Right lobe of liver (tissue), 6 donors: ENCODE data around the gene CDH26. TPM values are rescaled to one million over a fixed set of nuclear protein-coding genes. Genes with fewer than 3 reads are reported as not detected.

Experiments used
- ATAC-seq, 4 donors: fragments of 200-7000 bp; cut with Tn5 transposase; one replicate each; pipeline ENCODE4 v1.9.1; 2020; ENCODE audit warnings: mild to moderate bottlenecking in 4 of 4, moderate library complexity in 4 of 4
- DNase-seq, 3 donors: peaks; one replicate each; pipeline ENCODE4 v3.0.0-alpha.2; 2020
- H3K27ac ChIP-seq, 3 donors: fragments of 200-600 bp; one replicate each; pipeline ENCODE4 v1.8.0; 2022
- H3K27me3 ChIP-seq, 2 donors: fragments of 200-600 bp; one replicate each; pipeline ENCODE4 v1.8.0; 2022
- H3K36me3 ChIP-seq, 4 donors: fragments of 200-600 bp; sonication (generic) in 1 of 4; one replicate each; pipeline versions ENCODE4 v1.5.1 to v1.8.0; 2017 to 2022; ENCODE audit warnings: control low read depth in 1 of 4
- H3K4me1 ChIP-seq, 4 donors: fragments of 200-600 bp; sonication (generic) in 1 of 4; one replicate each; pipeline versions ENCODE4 v1.5.1 to v1.8.0; 2017 to 2022; ENCODE audit warnings: control low read depth in 1 of 4
- H3K4me3 ChIP-seq, 3 donors: fragments of 200-600 bp; one replicate each; pipeline ENCODE4 v1.8.0; 2022
- H3K9me3 ChIP-seq, 4 donors: fragments of 200-600 bp; sonication (generic) in 1 of 4; one replicate each; pipeline versions ENCODE4 v1.5.1 to v1.8.0; 2017 to 2022; ENCODE audit warnings: control low read depth in 1 of 4
- CTCF ChIP-seq, 4 donors: fragments of 200-600 bp in 3 of 4; fragments of 450-650 bp in 1 of 4; IDR thresholded peaks; one replicate each; pipeline versions ENCODE4 v1.5.1 to v1.8.0; 2016 to 2022; ENCODE audit warnings: antibody characterized with exemption in 4 of 4, mild to moderate bottlenecking in 2 of 4
- POLR2A ChIP-seq: fragments of 450-650 bp; IDR thresholded peaks from one replicate; pipeline ENCODE4 v1.6.1; 2017; ENCODE audit warnings: antibody characterized with exemption, mild to moderate bottlenecking
- WGBS: methylation state at CpG from one replicate; pipeline ENCODE4 v1.1.6; 2018; ENCODE audit warnings: low coverage, low lambda C conversion rate; ENCODE audit not compliant: insufficient coverage; ENCODE audit errors: missing lambda C conversion rate; 5-methylcytosine and 5-hydroxymethylcytosine counted together
- intact Hi-C, 2 donors: fragments of 100-400 bp; cut with DNase I; formaldehyde crosslinking; loops; one replicate each; pipeline versions ENCODE4 v1.11.2 to v1.14.1; 2022
- total RNA-seq, 6 experiments: library from RNA; depleted of rRNA in 2 of 6; stranded (reverse); fragments of >200 nt in 2 of 6; fragmentation: NEBNext Ultra II Directional in 3 of 6; extraction: Animal tissue kit (Norgen Biotek cat#: 25700) in 3 of 6; gene quantifications; one replicate each; pipeline versions ENCODE4 v1.1.0 to v1.2.4, GENCODE V29; 2016 to 2023
- donor health status: DM: no; HTN: yes; CAD: no.
- donor health status: DM: no; HTN: no; CAD: no.
- donor health status: DM: no; HTN: no; CAD: no.
- donor health status: DM: no; HTN: yes; CAD: no.
- donor health status: DM: no; HTN: yes; CAD: no.

Gene CDH26
- total RNA-seq, 6 experiments from 2014 or later, result 0.07 to 0.25 (median 0.12) TPM; not detected in 1

GRCh38 chr20:59944726-59945125 is 13.5 kb upstream of the CDH26 start:
- H3K4me3 ChIP-seq, result no peak overlapping the region
- H3K9me3 ChIP-seq, result no peaks in the 10 kb centered on the region
- no peaks in the 10 kb centered on the region for H3K27me3 ChIP-seq
- DNase-seq, result no peak
- WGBS, result 95% methylated on average over 5 of the region's 7 CpGs
- intact Hi-C loops, result no loop called here
- TF ChIP-seq POLR2A, result no peak
- no peak for TF ChIP-seq CTCF (IDR thresholded peaks at IDR 0.05)
- peaks cover 0 to 9% (median 0%) of the 10 kb centered on the region in 4 donors for H3K4me1 ChIP-seq
- no peak for ATAC-seq
- H3K36me3 ChIP-seq, result peaks cover 0 to 19% (median 3%) of the 10 kb centered on the region in 4 donors
- H3K27ac ChIP-seq, result no peak overlapping the region

GRCh38 chr20:59945175-59945574 is 13.0 kb upstream of the CDH26 start:
- H3K9me3 ChIP-seq, result no peaks in the 10 kb centered on the region
- H3K27ac ChIP-seq, result no peak overlapping the region
- ATAC-seq (no peak), DNase-seq (no peak)
- H3K4me1 ChIP-seq, result peaks cover 0 to 9% (median 0%) of the 10 kb centered on the region in 4 donors
- no peak overlapping the region for H3K4me3 ChIP-seq
- TF ChIP-seq CTCF (IDR thresholded peaks at IDR 0.05), result no peak
- no peak for TF ChIP-seq POLR2A
- H3K36me3 ChIP-seq, result peaks cover 0 to 19% (median 3%) of the 10 kb centered on the region in 4 donors
- WGBS, result 77% methylated on average over 3 of the region's 3 CpGs
- intact Hi-C loops, result no loop called here
- H3K27me3 ChIP-seq, result no peaks in the 10 kb centered on the region

- TF ChIP-seq CTCF (IDR thresholded peaks at IDR 0.05), result no peak
- no peak for TF ChIP-seq POLR2A
Observed at GRCh38 chr20:59945731-59946130, 12.5 kb upstream of the CDH26 start.

GRCh38 chr20:59947376-59947775 is 10.8 kb upstream of the CDH26 start:
- Histone ChIP-seq H3K27me3 (peaks cover 0 to 4% of the 10 kb centered on the region in 2 donors), H3K9me3 (no peaks in the 10 kb centered on the region), H3K27ac (no peak overlapping the region), H3K4me1 (no peaks in the 10 kb centered on the region), H3K4me3 (no peak overlapping the region), H3K36me3 (peaks cover 0 to 19% (median 5%) of the 10 kb centered on the region in 4 donors)
- DNase-seq (no peak), ATAC-seq (no peak)
- WGBS, result 88% methylated on average over 7 of the region's 8 CpGs
- intact Hi-C loops, result no loop called here
- TF ChIP-seq POLR2A (no peak), CTCF (IDR thresholded peaks at IDR 0.05) (no peak)

More at GRCh38 chr20:59945731-59946130, 12.5 kb upstream of the CDH26 start:
- ATAC-seq (no peak), DNase-seq (no peak)
- H3K4me3 ChIP-seq, result no peak overlapping the region
- H3K27ac ChIP-seq, result no peak overlapping the region
- intact Hi-C loops, result no loop called here
- no peaks in the 10 kb centered on the region for H3K9me3 ChIP-seq
- H3K36me3 ChIP-seq, result peaks cover 0 to 19% (median 5%) of the 10 kb centered on the region in 4 donors
- no peaks in the 10 kb centered on the region for H3K27me3 ChIP-seq
- H3K4me1 ChIP-seq, result peaks cover 0 to 9% (median 0%) of the 10 kb centered on the region in 4 donors
- 92% methylated on average over 2 of the region's 2 CpGs for WGBS

- Histone ChIP-seq H3K27me3 (peaks cover 0 to 4% of the 10 kb centered on the region in 2 donors), H3K4me1 (no peaks in the 10 kb centered on the region), H3K4me3 (no peak overlapping the region), H3K9me3 (no peaks in the 10 kb centered on the region), H3K27ac (no peak overlapping the region), H3K36me3 (peaks cover 0 to 13% (median 2%) of the 10 kb centered on the region in 4 donors)
- intact Hi-C loops, result no loop called here
- 62% methylated on average over 1 of the region's 1 CpG for WGBS
- no peak for TF ChIP-seq CTCF (IDR thresholded peaks at IDR 0.05)
- TF ChIP-seq POLR2A, result no peak
- ATAC-seq (no peak), DNase-seq (no peak)
Observed at GRCh38 chr20:59948212-59948611, 10.0 kb upstream of the CDH26 start.
